Common myeloid progenitor, CD34-positive (primary cell): Measurements from ENCODE around the gene RASSF8.

Source experiments
- CTCF ChIA-PET: fragments of 350-600 bp; sonication (Branson Sonifier 250); formaldehyde crosslinking; loops from one replicate; lab custom pipeline; 2021; ENCODE audit warnings: antibody characterized with exemption; lab: Charles Lee
- POLR2A ChIA-PET: fragments of 350-600 bp; sonication (Branson Sonifier 250); formaldehyde crosslinking; loops from one replicate; lab custom pipeline; 2021; ENCODE audit warnings: antibody characterized with exemption; lab: Charles Lee
- DNase-seq, 3 donors: peaks; one replicate each; pipeline versions ENCODE4 v3.0.0 to v3.0.0-alpha.2; 2013
- H3K27ac ChIP-seq, 2 experiments: 1 replicate in 1 of 2; 2 replicates in 1 of 2; pipeline ENCODE4 v1.7.0; 2013; ENCODE audit warnings: inconsistent platforms in 2 of 2, low read length in 2 of 2, mild to moderate bottlenecking in 2 of 2, low read depth in 1 of 2, moderate library complexity in 1 of 2; ENCODE audit not compliant: severe bottlenecking in 2 of 2, insufficient read depth in 1 of 2, poor library complexity in 1 of 2
- H3K27me3 ChIP-seq, 5 experiments: replicated peaks in 2 of 5; 1 replicate in 3 of 5; 2 replicates in 2 of 5; pipeline versions ENCODE4 v1.6.1 to v1.7.0; 2013; ENCODE audit warnings: low read length in 4 of 5, mild to moderate bottlenecking in 2 of 5, moderate library complexity in 2 of 5, inconsistent platforms in 1 of 5; ENCODE audit not compliant: insufficient read depth in 5 of 5, control insufficient read depth in 4 of 5
- H3K36me3 ChIP-seq, 4 experiments: 1 replicate in 2 of 4; 2 replicates in 2 of 4; pipeline versions ENCODE4 v1.6.1 to v1.7.0; 2013; ENCODE audit warnings: low read length in 3 of 4, control low read depth in 1 of 4, mild to moderate bottlenecking in 1 of 4; ENCODE audit not compliant: control insufficient read depth in 4 of 4, insufficient read depth in 4 of 4
- H3K4me1 ChIP-seq, 4 experiments: 1 replicate in 3 of 4; 2 replicates in 1 of 4; pipeline versions ENCODE4 v1.6.1 to v1.7.1; 2013; ENCODE audit warnings: low read length in 3 of 4, mild to moderate bottlenecking in 3 of 4, control low read depth in 1 of 4, inconsistent platforms in 1 of 4, moderate library complexity in 1 of 4; ENCODE audit not compliant: control insufficient read depth in 4 of 4, insufficient read depth in 4 of 4; ENCODE audit errors: control extremely low read depth in 1 of 4
- H3K4me3 ChIP-seq, 7 experiments: 1 replicate in 4 of 7; 2 replicates in 3 of 7; pipeline versions ENCODE4 v1.5.1 to v1.7.0; 2013; ENCODE audit warnings: mild to moderate bottlenecking in 7 of 7, low read length in 6 of 7, moderate library complexity in 6 of 7, inconsistent platforms in 2 of 7, low read depth in 2 of 7, control low read depth in 1 of 7; ENCODE audit not compliant: insufficient read depth in 4 of 7, control insufficient read depth in 1 of 7; ENCODE audit errors: extremely low read depth in 1 of 7
- H3K9me3 ChIP-seq, 5 experiments: 1 replicate in 4 of 5; 2 replicates in 1 of 5; pipeline versions ENCODE4 v1.6.1 to v1.7.1; 2013; ENCODE audit warnings: low read length in 4 of 5, mild to moderate bottlenecking in 2 of 5, inconsistent platforms in 1 of 5, low read depth in 1 of 5, moderate library complexity in 1 of 5; ENCODE audit not compliant: control insufficient read depth in 4 of 5, insufficient read depth in 2 of 5; ENCODE audit errors: control extremely low read depth in 1 of 5
- WGBS: methylation state at CpG from one replicate; pipeline ENCODE4 v1.1.5; 2013; ENCODE audit not compliant: insufficient coverage; 5-methylcytosine and 5-hydroxymethylcytosine counted together

Gene RASSF8

DNA sequence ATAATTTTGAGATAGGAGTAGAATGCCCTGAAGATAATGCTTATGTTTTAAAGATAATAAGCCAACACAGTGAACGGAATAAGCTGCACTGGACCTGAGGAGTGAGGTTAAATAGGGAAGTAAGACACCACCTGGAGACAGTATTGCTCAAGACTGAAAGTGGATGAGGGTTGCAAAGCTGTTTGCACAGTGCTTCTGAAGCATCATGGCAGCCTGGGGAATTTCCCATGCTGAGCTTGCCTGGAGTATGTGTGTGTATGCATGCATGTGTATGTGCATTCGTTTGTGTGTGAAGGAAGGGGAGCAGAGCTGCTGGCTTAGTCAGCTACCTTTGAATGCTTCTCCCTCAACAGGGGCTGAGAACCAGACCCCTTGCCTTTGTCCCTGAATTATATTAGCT is 130.5 kb downstream of the RASSF8 start:
- ChIA-PET POLR2A (no interaction called here), CTCF (interaction anchor here (1.4 to 1.5 kb wide), 5 partner anchors 11 to 523 kb away, joined by 3 to 7 read pairs (median 3); no protein-coding TSS in a partner anchor)
- H3K36me3 ChIP-seq, result no peaks in the 10 kb centered on the region
- peaks cover 0 to 3% (median 0%) of the 10 kb centered on the region in 5 experiments for H3K9me3 ChIP-seq
- H3K4me3 ChIP-seq, result no peak overlapping the region
- peak; percentile 13 to 77 (median 72) for DNase-seq
- H3K27me3 ChIP-seq, result no peaks in the 10 kb centered on the region
- peaks cover 0 to 7% (median 0%) of the 10 kb centered on the region in 4 experiments for H3K4me1 ChIP-seq
- WGBS, result 78% methylated on average over 1 of the region's 2 CpGs
- no peak overlapping the region for H3K27ac ChIP-seq

DNA sequence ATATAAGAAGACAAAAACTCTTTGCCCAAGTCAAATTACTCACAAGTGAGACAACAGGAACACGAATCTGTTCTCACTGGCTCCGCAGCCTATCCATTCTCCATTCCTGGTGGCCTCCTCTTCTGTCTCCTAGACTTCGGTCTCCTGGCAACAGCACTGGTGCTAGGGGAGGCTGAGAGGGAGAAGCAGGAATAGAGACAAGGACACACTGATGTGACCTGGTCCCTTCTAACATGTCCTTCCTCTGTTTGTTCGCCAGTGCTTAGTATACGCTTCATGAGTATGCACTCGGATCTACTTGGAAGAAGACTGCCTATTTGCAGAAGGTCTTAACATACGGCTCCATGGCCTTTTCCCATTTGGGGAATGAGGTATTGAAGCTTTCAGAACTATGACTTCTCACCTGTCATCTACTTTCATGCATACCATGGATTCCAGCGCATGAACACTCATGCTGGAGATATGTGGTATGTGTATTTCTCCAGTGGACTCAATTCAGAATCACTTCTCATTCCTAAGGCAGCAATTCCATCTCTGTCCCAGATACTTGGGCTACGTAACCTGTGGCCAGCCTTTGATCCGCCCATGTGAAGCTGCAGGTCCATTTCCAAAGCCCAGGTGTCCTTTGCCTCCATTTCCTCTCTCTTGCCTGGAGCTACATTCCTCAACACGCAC is 132.5 kb downstream of the RASSF8 start:
- no peak for DNase-seq
- WGBS, result 79% methylated on average over 8 of the region's 11 CpGs

DNA sequence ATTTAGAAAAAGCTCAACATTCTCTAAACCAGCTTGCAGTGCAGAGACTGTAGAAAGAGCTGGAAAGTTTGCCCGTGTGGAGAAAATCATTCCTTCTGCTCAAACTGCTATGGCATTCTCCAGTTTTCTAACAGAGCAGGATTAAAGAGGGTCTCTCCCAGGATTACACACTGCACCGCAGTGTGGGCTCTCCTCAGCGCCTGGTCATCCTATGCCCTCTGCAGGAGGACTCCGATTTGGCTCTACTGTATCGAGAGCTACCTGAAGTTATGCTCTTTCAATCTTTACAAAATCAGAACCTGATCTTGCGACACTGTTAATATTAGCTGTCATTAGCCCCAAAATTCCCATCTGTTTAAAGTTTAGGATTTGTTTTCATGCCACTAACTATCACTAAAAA is 133.3 kb downstream of the RASSF8 start:
- CTCF ChIA-PET, result no interaction called here
- POLR2A ChIA-PET, result interaction anchor here (0.6 kb wide), 1 partner anchor 8 kb away, joined by 3 read pairs; no protein-coding TSS in a partner anchor
- Histone ChIP-seq H3K4me3 (no peak overlapping the region), H3K27me3 (no peaks in the 10 kb centered on the region), H3K36me3 (no peaks in the 10 kb centered on the region), H3K27ac (no peak overlapping the region), H3K4me1 (peaks cover 0 to 7% (median 0%) of the 10 kb centered on the region in 4 experiments), H3K9me3 (no peaks in the 10 kb centered on the region)
- 97% methylated on average over 6 of the region's 6 CpGs for WGBS
- DNase-seq, result no peak

More for the DNA sequence above, 132.5 kb downstream of the RASSF8 start:
- Histone ChIP-seq H3K27me3 (no peaks in the 10 kb centered on the region), H3K4me1 (peaks cover 0 to 7% (median 0%) of the 10 kb centered on the region in 4 experiments), H3K36me3 (no peaks in the 10 kb centered on the region), H3K27ac (no peak overlapping the region), H3K4me3 (no peak overlapping the region), H3K9me3 (no peaks in the 10 kb centered on the region)
- POLR2A ChIA-PET, result interaction anchor here (0.6 kb wide), 1 partner anchor 9 kb away, joined by 3 read pairs; no protein-coding TSS in a partner anchor
- CTCF ChIA-PET, result interaction anchor here (0.7 kb wide), 1 partner anchor 523 kb away, joined by 3 read pairs; no protein-coding TSS in a partner anchor

DNA sequence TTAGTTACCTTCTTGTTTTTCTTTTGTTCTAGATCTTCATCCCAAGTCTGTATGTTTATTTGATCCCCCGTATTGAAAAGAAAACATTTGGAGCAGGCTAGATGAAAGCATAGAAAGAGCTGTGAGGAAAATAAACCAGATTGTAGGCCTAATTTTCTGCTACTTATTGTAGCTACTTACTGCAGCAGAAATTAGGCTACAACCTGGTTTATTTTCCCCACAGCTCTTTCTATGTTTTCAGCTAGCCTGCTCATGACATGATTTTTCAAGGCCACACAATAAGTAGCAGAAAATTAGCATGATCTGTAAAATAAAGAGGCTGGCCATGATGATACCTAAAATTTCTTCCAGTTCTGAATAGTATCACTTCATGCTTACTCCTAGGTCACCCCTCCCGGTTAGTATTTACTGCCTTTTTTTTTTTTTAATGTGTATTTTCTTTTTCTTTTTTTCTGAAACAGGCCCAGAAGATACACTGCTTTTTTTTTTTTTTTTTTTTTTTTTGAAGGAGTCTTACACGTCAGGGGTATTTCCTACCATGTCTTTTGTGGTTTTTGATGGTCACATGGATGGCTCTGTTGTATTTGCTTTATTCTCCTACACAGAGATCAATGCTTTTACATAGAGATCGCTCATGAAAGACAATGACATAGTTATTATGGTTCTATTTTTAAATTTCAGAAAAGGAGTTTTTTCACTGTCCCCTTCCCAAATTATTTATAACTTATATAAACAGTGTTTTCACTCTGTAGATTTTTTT is 134.0 kb downstream of the RASSF8 start:
- ChIA-PET POLR2A (no interaction called here), CTCF (no interaction called here)
- H3K4me3 ChIP-seq, result no peak overlapping the region
- peaks cover 0 to 7% (median 0%) of the 10 kb centered on the region in 4 experiments for H3K4me1 ChIP-seq
- peak in 2 of 3 donors; percentile 14 to 26 for DNase-seq
- H3K27me3 ChIP-seq, result no peaks in the 10 kb centered on the region
- no CpG with 5 or more reads among the region's 4 CpGs for WGBS
- no peaks in the 10 kb centered on the region for H3K36me3 ChIP-seq
- H3K27ac ChIP-seq, result no peak overlapping the region
- no peaks in the 10 kb centered on the region for H3K9me3 ChIP-seq

DNA sequence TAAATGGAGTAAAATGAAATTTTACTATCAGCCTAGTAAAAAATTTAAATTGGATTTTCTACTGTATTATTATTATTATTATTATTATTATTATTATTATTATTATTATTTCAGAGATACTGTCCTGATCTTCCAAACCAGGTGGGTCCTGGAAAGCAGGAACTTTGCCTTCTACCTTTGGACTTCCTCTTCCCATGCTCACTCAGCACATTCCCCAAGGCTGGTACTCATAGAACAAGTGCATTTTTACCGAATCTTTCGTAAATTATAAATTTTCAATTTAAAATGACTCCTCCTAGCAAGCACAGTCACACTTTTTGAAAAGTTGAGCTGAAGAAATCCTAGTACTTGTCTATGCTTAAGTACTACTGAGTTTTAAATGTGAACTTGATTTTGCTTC is 136.7 kb downstream of the RASSF8 start:
- H3K4me1 ChIP-seq, result peaks cover 0 to 7% (median 0%) of the 10 kb centered on the region in 4 experiments
- CTCF ChIA-PET, result interaction anchor here (1.0 to 1.4 kb wide), 2 partner anchors 24 to 519 kb away, joined by 3 to 4 read pairs; no protein-coding TSS in a partner anchor
- no CpG with 5 or more reads among the region's 2 CpGs for WGBS
- no peaks in the 10 kb centered on the region for H3K9me3 ChIP-seq
- no peak for DNase-seq
- H3K27me3 ChIP-seq, result no peaks in the 10 kb centered on the region
- POLR2A ChIA-PET, result no interaction called here
- H3K4me3 ChIP-seq, result no peak overlapping the region
- H3K27ac ChIP-seq, result no peak overlapping the region
- no peaks in the 10 kb centered on the region for H3K36me3 ChIP-seq

DNA sequence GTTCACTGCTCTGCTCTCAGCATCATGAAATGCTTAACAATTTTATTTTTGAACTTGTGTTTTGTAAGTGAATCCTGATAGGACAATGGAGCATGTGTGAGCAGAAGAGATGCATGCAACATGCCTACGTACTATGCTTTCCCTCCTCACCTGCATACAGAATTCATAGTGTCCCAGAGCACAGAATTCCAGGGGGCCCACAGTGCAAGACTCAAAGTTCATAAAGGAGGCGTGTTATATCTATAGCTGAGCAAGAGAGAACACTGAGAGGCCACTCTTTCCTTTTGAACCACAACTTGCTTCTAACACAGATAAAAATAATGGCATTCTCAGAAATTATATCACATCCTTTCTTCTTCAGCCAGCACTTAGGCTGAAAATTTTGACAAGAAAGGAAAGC is 137.6 kb downstream of the RASSF8 start:
- no peaks in the 10 kb centered on the region for H3K27me3 ChIP-seq
- H3K4me3 ChIP-seq, result no peak overlapping the region
- DNase-seq, result no peak
- no peak overlapping the region for H3K27ac ChIP-seq
- ChIA-PET CTCF (interaction anchor here (0.9 to 1.4 kb wide), 4 partner anchors 23 to 556 kb away, joined by 3 to 4 read pairs (median 3); no protein-coding TSS in a partner anchor), POLR2A (no interaction called here)
- H3K4me1 ChIP-seq, result peaks cover 0 to 7% (median 0%) of the 10 kb centered on the region in 4 experiments
- H3K9me3 ChIP-seq, result no peaks in the 10 kb centered on the region
- no peaks in the 10 kb centered on the region for H3K36me3 ChIP-seq
- 100% methylated on average over 1 of the region's 2 CpGs for WGBS
